ENCODE results near the gene CACNA1D.

CACNA1D gene

DNA sequence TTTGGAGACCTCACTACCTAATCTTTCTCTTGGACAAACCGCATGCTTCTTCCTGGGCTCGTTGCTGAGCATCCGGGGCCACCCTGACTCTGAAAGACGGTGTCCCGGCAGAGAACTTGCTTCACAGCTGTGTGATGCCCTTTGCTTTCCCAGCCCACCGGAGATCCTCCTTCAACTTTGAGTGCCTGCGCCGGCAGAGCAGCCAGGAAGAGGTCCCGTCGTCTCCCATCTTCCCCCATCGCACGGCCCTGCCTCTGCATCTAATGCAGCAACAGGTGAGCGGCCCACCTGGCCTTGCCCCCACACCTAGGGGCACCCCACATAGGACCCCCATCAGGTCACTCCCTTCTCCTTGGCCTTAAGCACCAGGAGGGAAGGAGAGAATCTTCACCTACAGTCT is 314.1 kb downstream of the CACNA1D start:
- in situ Hi-C loops (cut with MboI; ENCODE audit: low sequenced_read_pairs, unreplicated experiment) = no loop called here
- DNase-seq (ENCODE audit: low spot score) = no peak
- TF ChIP-seq, protein P1, sequence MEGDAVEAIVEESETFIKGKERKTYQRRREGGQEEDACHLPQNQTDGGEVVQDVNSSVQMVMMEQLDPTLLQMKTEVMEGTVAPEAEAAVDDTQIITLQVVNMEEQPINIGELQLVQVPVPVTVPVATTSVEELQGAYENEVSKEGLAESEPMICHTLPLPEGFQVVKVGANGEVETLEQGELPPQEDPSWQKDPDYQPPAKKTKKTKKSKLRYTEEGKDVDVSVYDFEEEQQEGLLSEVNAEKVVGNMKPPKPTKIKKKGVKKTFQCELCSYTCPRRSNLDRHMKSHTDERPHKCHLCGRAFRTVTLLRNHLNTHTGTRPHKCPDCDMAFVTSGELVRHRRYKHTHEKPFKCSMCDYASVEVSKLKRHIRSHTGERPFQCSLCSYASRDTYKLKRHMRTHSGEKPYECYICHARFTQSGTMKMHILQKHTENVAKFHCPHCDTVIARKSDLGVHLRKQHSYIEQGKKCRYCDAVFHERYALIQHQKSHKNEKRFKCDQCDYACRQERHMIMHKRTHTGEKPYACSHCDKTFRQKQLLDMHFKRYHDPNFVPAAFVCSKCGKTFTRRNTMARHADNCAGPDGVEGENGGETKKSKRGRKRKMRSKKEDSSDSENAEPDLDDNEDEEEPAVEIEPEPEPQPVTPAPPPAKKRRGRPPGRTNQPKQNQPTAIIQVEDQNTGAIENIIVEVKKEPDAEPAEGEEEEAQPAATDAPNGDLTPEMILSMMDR (IDR thresholded peaks at IDR 0.05; ENCODE audit: borderline replicate concordance, control extremely low read depth, extremely low read depth, insufficient read depth, missing control alignments) = no peak

DNA sequence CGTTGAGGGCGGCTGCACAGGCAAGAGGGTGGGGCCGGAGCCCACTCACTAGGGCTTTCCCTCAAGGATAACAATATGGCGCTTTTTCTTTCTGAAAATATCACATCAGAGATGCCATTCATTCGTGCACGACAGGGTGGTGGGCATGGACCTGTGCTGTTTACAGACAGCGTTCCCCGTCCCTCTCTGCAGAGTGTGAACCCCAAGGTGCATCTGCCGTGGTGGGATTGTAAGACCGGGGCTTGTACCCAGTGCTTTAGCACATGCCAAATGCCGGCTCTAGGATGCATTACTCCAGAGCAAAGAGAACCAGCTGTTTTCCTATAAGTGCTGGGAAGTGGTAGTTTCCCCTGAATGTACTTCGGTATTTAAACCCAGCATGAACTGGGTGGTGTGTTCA is 314.9 kb downstream of the CACNA1D start:
- DNase-seq (ENCODE audit: low spot score) = no peak
- in situ Hi-C loops (cut with MboI; ENCODE audit: low sequenced_read_pairs, unreplicated experiment) = no loop called here
- TF ChIP-seq, protein P1 (IDR thresholded peaks at IDR 0.05; ENCODE audit: borderline replicate concordance, control extremely low read depth, extremely low read depth, insufficient read depth, missing control alignments) = no peak

DNA sequence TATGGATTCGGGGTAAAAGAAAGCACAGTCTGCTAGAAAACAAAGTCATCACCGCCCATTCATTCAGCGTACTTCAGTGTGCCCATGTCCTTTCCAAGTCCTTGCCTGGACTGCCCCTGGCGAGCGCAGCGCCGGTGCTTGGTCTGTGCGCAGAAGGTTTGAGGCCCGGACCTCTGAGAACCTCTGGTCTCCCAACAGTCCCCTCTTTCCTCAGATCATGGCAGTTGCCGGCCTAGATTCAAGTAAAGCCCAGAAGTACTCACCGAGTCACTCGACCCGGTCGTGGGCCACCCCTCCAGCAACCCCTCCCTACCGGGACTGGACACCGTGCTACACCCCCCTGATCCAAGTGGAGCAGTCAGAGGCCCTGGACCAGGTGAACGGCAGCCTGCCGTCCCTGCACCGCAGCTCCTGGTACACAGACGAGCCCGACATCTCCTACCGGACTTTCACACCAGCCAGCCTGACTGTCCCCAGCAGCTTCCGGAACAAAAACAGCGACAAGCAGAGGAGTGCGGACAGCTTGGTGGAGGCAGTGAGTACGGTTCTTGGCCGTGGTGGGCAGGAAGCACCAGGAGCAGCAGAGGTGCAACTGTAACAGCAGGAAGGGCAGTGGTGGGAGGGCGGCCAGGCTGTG is 315.5 kb downstream of the CACNA1D start:
- DNase-seq (ENCODE audit: low spot score) = no peak
- in situ Hi-C loops (cut with MboI; ENCODE audit: low sequenced_read_pairs, unreplicated experiment) = no loop called here
- TF ChIP-seq, protein P1 (IDR thresholded peaks at IDR 0.05; ENCODE audit: borderline replicate concordance, control extremely low read depth, extremely low read depth, insufficient read depth, missing control alignments) = no peak

DNA sequence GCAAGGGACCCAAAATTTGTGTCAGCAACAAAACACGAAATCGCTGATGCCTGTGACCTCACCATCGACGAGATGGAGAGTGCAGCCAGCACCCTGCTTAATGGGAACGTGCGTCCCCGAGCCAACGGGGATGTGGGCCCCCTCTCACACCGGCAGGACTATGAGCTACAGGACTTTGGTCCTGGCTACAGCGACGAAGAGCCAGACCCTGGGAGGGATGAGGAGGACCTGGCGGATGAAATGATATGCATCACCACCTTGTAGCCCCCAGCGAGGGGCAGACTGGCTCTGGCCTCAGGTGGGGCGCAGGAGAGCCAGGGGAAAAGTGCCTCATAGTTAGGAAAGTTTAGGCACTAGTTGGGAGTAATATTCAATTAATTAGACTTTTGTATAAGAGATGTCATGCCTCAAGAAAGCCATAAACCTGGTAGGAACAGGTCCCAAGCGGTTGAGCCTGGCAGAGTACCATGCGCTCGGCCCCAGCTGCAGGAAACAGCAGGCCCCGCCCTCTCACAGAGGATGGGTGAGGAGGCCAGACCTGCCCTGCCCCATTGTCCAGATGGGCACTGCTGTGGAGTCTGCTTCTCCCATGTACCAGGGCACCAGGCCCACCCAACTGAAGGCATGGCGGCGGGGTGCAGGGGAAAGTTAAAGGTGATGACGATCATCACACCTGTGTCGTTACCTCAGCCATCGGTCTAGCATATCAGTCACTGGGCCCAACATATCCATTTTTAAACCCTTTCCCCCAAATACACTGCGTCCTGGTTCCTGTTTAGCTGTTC is 316.9 kb downstream of the CACNA1D start:
- in situ Hi-C loops (cut with MboI; ENCODE audit: low sequenced_read_pairs, unreplicated experiment) = no loop called here
- TF ChIP-seq, protein P1 (IDR thresholded peaks at IDR 0.05; ENCODE audit: borderline replicate concordance, control extremely low read depth, extremely low read depth, insufficient read depth, missing control alignments) = no peak
- DNase-seq (ENCODE audit: low spot score) = no peak

DNA sequence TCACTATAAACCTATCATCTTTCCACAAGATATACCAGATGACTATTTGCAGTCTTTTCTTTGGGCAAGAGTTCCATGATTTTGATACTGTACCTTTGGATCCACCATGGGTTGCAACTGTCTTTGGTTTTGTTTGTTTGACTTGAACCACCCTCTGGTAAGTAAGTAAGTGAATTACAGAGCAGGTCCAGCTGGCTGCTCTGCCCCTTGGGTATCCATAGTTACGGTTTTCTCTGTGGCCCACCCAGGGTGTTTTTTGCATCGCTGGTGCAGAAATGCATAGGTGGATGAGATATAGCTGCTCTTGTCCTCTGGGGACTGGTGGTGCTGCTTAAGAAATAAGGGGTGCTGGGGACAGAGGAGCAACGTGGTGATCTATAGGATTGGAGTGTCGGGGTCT is 318.0 kb downstream of the CACNA1D start:
- no peak for DNase-seq (ENCODE audit: low spot score)
- TF ChIP-seq, protein P1 (IDR thresholded peaks at IDR 0.05; ENCODE audit: borderline replicate concordance, control extremely low read depth, extremely low read depth, insufficient read depth, missing control alignments) = no peak
- in situ Hi-C loops (cut with MboI; ENCODE audit: low sequenced_read_pairs, unreplicated experiment) = no loop called here

DNA sequence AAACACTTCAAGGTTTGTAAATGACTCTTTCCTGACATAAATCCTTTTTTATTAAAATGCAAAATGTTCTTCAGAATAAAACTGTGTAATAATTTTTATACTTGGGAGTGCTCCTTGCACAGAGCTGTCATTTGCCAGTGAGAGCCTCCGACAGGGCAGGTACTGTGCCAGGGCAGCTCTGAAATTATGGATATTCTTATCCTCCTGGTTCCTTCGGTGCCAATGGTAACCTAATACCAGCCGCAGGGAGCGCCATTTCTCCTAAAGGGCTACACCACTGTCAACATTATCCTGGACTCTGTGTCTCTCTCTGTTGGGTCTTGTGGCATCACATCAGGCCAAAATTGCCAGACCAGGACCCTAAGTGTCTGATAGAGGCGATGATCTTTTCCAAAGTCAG is 318.8 kb downstream of the CACNA1D start:
- TF ChIP-seq, protein P1 (IDR thresholded peaks at IDR 0.05; ENCODE audit: borderline replicate concordance, control extremely low read depth, extremely low read depth, insufficient read depth, missing control alignments) = no peak
- in situ Hi-C loops (cut with MboI; ENCODE audit: low sequenced_read_pairs, unreplicated experiment) = no loop called here
- no peak for DNase-seq (ENCODE audit: low spot score)

All from GM13976 (cell line).